Embryonic facial prominence (tissue), 1 donor: ENCODE measurements around the gene EDC3.
"Not testable (repeated sequence)": the region's sequence is repeated elsewhere in the genome, so short reads cannot be mapped to it uniquely, and the experiment has no call there.

Experiments used
- DNase-seq: peaks from one replicate; pipeline ENCODE4 v3.0.0-alpha.2; 2016; ENCODE audit errors: extremely low spot score

Gene EDC3

GRCh38 chr15:74648051-74648842, 47.6 kb downstream of the EDC3 start:
- no peak for DNase-seq

- no peak for DNase-seq
Measured at GRCh38 chr15:74646480-74646879, 49.3 kb downstream of the EDC3 start.

GRCh38 chr15:74643665-74644204, 52.1 kb downstream of the EDC3 start:
- no peak for DNase-seq

- DNase-seq, result peak; percentile 7
Measured at GRCh38 chr15:74642734-74643664, 52.8 kb downstream of the EDC3 start.

GRCh38 chr15:74642348-74642733, 53.5 kb downstream of the EDC3 start:
- no peak for DNase-seq

- DNase-seq, result no peak
Measured at GRCh38 chr15:74641151-74641550, 54.7 kb downstream of the EDC3 start.

- DNase-seq, result no peak
Measured at GRCh38 chr15:74636984-74637383, 58.8 kb downstream of the EDC3 start.

- no peak for DNase-seq
Measured at GRCh38 chr15:74635228-74635627, 60.6 kb downstream of the EDC3 start.

GRCh38 chr15:74633781-74634180, 62.0 kb downstream of the EDC3 start:
- DNase-seq, result no peak

GRCh38 chr15:74632601-74633000, 63.2 kb downstream of the EDC3 start:
- DNase-seq, result no peak

GRCh38 chr15:74631935-74632560, 63.8 kb downstream of the EDC3 start:
- no peak for DNase-seq

GRCh38 chr15:74631408-74631807, 64.4 kb downstream of the EDC3 start:
- DNase-seq, result no peak

- DNase-seq, result no peak
Measured at GRCh38 chr15:74631087-74631385, 64.8 kb downstream of the EDC3 start.

GRCh38 chr15:74630284-74631086, 65.3 kb downstream of the EDC3 start:
- no peak for DNase-seq

GRCh38 chr15:74629696-74630095, 66.1 kb downstream of the EDC3 start:
- not testable (repeated sequence) for DNase-seq

- DNase-seq, result no peak
Measured at GRCh38 chr15:74628949-74629348, 66.9 kb downstream of the EDC3 start.

- no peak for DNase-seq
Measured at GRCh38 chr15:74628199-74628598, 67.6 kb downstream of the EDC3 start.

- DNase-seq, result no peak
Measured at GRCh38 chr15:74627766-74628165, 68.1 kb downstream of the EDC3 start.

- DNase-seq, result no peak
Measured at GRCh38 chr15:74626752-74627692, 68.8 kb downstream of the EDC3 start.

GRCh38 chr15:74626336-74626735, 69.5 kb downstream of the EDC3 start:
- DNase-seq, result no peak
